Adipocyte (in vitro differentiated cells): ENCODE results near the gene BCL11B.
A peak's percentile ranks its signal among the peaks of the same experiment; 100 is the strongest.

Source experiments
- DNase-seq: peaks from one replicate; pipeline ENCODE4 v3.0.0-alpha.2; 2015; ENCODE audit warnings: low read depth
- H3K27me3 ChIP-seq: replicated peaks from 2 replicates; pipeline ENCODE4 v1.7.0; 2013; ENCODE audit warnings: mild to moderate bottlenecking, low read length, moderate library complexity; ENCODE audit not compliant: control insufficient read depth, insufficient read depth
- H3K36me3 ChIP-seq: 2 replicates; pipeline ENCODE4 v1.7.0; 2013; ENCODE audit warnings: low read length, mild to moderate bottlenecking, moderate library complexity; ENCODE audit not compliant: control insufficient read depth, insufficient read depth, severe bottlenecking
- H3K4me1 ChIP-seq: 2 replicates; pipeline ENCODE4 v1.7.0; 2013; ENCODE audit warnings: mild to moderate bottlenecking, low read length, moderate library complexity; ENCODE audit not compliant: control insufficient read depth, insufficient read depth
- H3K4me3 ChIP-seq: 2 replicates; pipeline ENCODE4 v1.7.0; 2013; ENCODE audit warnings: mild to moderate bottlenecking, low read length, moderate library complexity
- H3K9ac ChIP-seq: 2 replicates; pipeline ENCODE4 v1.7.0; 2013; ENCODE audit warnings: mild to moderate bottlenecking, low read length, moderate library complexity
- H3K9me3 ChIP-seq: 2 replicates; pipeline ENCODE4 v1.7.0; 2013; ENCODE audit warnings: mild to moderate bottlenecking, low read length, moderate library complexity; ENCODE audit not compliant: control insufficient read depth

BCL11B gene

GRCh38 chr14:99221445-99221844 is 50.6 kb downstream of the BCL11B start:
- H3K4me3 ChIP-seq: no peak overlapping the region
- peaks cover 10% of the 10 kb centered on the region for H3K27me3 ChIP-seq
- no peak overlapping the region for H3K9ac ChIP-seq
- H3K4me1 ChIP-seq: no peaks in the 10 kb centered on the region
- H3K9me3 ChIP-seq: no peaks in the 10 kb centered on the region
- H3K36me3 ChIP-seq: no peaks in the 10 kb centered on the region
- no peak for DNase-seq

GRCh38 chr14:99217066-99217955 is 54.7 kb downstream of the BCL11B start:
- H3K27me3 ChIP-seq: peaks cover 21% of the 10 kb centered on the region
- no peaks in the 10 kb centered on the region for H3K4me1 ChIP-seq
- no peak overlapping the region for H3K4me3 ChIP-seq
- H3K9ac ChIP-seq: no peak overlapping the region
- no peaks in the 10 kb centered on the region for H3K9me3 ChIP-seq
- H3K36me3 ChIP-seq: no peaks in the 10 kb centered on the region
- no peak for DNase-seq

GRCh38 chr14:99216191-99216590 is 55.8 kb downstream of the BCL11B start:
- peaks cover 25% of the 10 kb centered on the region for H3K27me3 ChIP-seq
- no peak overlapping the region for H3K9ac ChIP-seq
- H3K4me3 ChIP-seq: no peak overlapping the region
- H3K4me1 ChIP-seq: no peaks in the 10 kb centered on the region
- H3K36me3 ChIP-seq: no peaks in the 10 kb centered on the region
- no peaks in the 10 kb centered on the region for H3K9me3 ChIP-seq
- DNase-seq: no peak

GRCh38 chr14:99215277-99215676 is 56.7 kb downstream of the BCL11B start:
- Histone ChIP-seq H3K4me3 (peak overlapping the region; percentile 69), H3K27me3 (peaks cover 29% of the 10 kb centered on the region), H3K9ac (no peak overlapping the region), H3K4me1 (no peaks in the 10 kb centered on the region), H3K9me3 (no peaks in the 10 kb centered on the region), H3K36me3 (no peaks in the 10 kb centered on the region)
- DNase-seq: peak; percentile 93

- H3K9ac ChIP-seq: no peak overlapping the region
- no peak for DNase-seq
- no peaks in the 10 kb centered on the region for H3K4me1 ChIP-seq
- no peak overlapping the region for H3K4me3 ChIP-seq
- no peaks in the 10 kb centered on the region for H3K9me3 ChIP-seq
- peaks cover 29% of the 10 kb centered on the region for H3K27me3 ChIP-seq
- no peaks in the 10 kb centered on the region for H3K36me3 ChIP-seq
These were observed 57.3 kb downstream of the BCL11B start for GRCh38 chr14:99214701-99215100.

GRCh38 chr14:99213527-99213971 is 58.4 kb downstream of the BCL11B start:
- Histone ChIP-seq H3K9ac (no peak overlapping the region), H3K27me3 (peaks cover 29% of the 10 kb centered on the region), H3K4me3 (no peak overlapping the region), H3K4me1 (no peaks in the 10 kb centered on the region), H3K9me3 (no peaks in the 10 kb centered on the region), H3K36me3 (no peaks in the 10 kb centered on the region)
- no peak for DNase-seq

GRCh38 chr14:99213101-99213500 is 58.9 kb downstream of the BCL11B start:
- no peaks in the 10 kb centered on the region for H3K36me3 ChIP-seq
- no peak overlapping the region for H3K4me3 ChIP-seq
- no peaks in the 10 kb centered on the region for H3K4me1 ChIP-seq
- H3K27me3 ChIP-seq: peaks cover 29% of the 10 kb centered on the region
- H3K9ac ChIP-seq: no peak overlapping the region
- no peaks in the 10 kb centered on the region for H3K9me3 ChIP-seq
- DNase-seq: peak; percentile 48

- Histone ChIP-seq H3K27me3 (peaks cover 29% of the 10 kb centered on the region), H3K9me3 (no peaks in the 10 kb centered on the region), H3K4me1 (no peaks in the 10 kb centered on the region), H3K36me3 (no peaks in the 10 kb centered on the region), H3K9ac (no peak overlapping the region), H3K4me3 (no peak overlapping the region)
- DNase-seq: no peak
These were observed 59.4 kb downstream of the BCL11B start for GRCh38 chr14:99212646-99213045.

- no peaks in the 10 kb centered on the region for H3K4me1 ChIP-seq
- DNase-seq: no peak
- no peaks in the 10 kb centered on the region for H3K9me3 ChIP-seq
- H3K9ac ChIP-seq: no peak overlapping the region
- H3K4me3 ChIP-seq: no peak overlapping the region
- peaks cover 29% of the 10 kb centered on the region for H3K27me3 ChIP-seq
- no peaks in the 10 kb centered on the region for H3K36me3 ChIP-seq
These were observed 59.8 kb downstream of the BCL11B start for GRCh38 chr14:99212199-99212598.

- Histone ChIP-seq H3K4me1 (no peaks in the 10 kb centered on the region), H3K9ac (no peak overlapping the region), H3K27me3 (peaks cover 33% of the 10 kb centered on the region), H3K36me3 (no peaks in the 10 kb centered on the region), H3K9me3 (no peaks in the 10 kb centered on the region), H3K4me3 (no peak overlapping the region)
- DNase-seq: no peak
These were observed 60.6 kb downstream of the BCL11B start for GRCh38 chr14:99211410-99211809.

GRCh38 chr14:99210333-99210732 is 61.7 kb downstream of the BCL11B start:
- Histone ChIP-seq H3K4me1 (no peaks in the 10 kb centered on the region), H3K36me3 (no peaks in the 10 kb centered on the region), H3K4me3 (no peak overlapping the region), H3K27me3 (peaks cover 25% of the 10 kb centered on the region), H3K9me3 (no peaks in the 10 kb centered on the region), H3K9ac (no peak overlapping the region)
- DNase-seq: no peak
